MM.1S (cell line): ENCODE results near the gene OSBPL8.

Experiments
- DNase-seq: peaks from one replicate; pipeline ENCODE4 v3.0.0-alpha.2; 2015
- H2AFZ ChIP-seq: fragments of 300-600 bp; sonication (generic); 2 replicates; pipeline ENCODE4 v1.6.0; 2016; ENCODE audit warnings: antibody characterized with exemption, low read length
- H3F3A ChIP-seq: fragments of 300-600 bp; sonication (generic); 2 replicates; pipeline ENCODE4 v1.6.1; 2016; ENCODE audit warnings: mild to moderate bottlenecking, antibody characterized with exemption, low read length, moderate library complexity, mixed read lengths; ENCODE audit not compliant: insufficient read depth
- H3K27ac ChIP-seq: fragments of 300-600 bp; sonication (generic); 2 replicates; pipeline ENCODE4 v1.5.1; 2016; ENCODE audit warnings: mild to moderate bottlenecking, low read length
- H3K27me3 ChIP-seq: fragments of 300-600 bp; sonication (generic); replicated peaks from 2 replicates; pipeline ENCODE4 v1.6.0; 2016; ENCODE audit warnings: low read length; ENCODE audit not compliant: insufficient read depth
- H3K36me3 ChIP-seq: fragments of 300-600 bp; sonication (generic); replicated peaks from 2 replicates; pipeline ENCODE4 v1.6.1; 2016; ENCODE audit warnings: mild to moderate bottlenecking, low read length, mixed read lengths; ENCODE audit not compliant: insufficient read depth
- H3K4me1 ChIP-seq: fragments of 300-600 bp; sonication (generic); 2 replicates; pipeline ENCODE4 v1.6.1; 2016; ENCODE audit warnings: low read length, mixed read lengths
- H3K4me2 ChIP-seq: fragments of 300-600 bp; sonication (generic); 2 replicates; pipeline ENCODE4 v1.6.0; 2016; ENCODE audit warnings: low read depth, low read length
- H3K4me3 ChIP-seq: fragments of 300-600 bp; sonication (generic); 2 replicates; pipeline ENCODE4 v1.5.1; 2016; ENCODE audit warnings: low read length, mixed read lengths
- H3K79me2 ChIP-seq: fragments of 300-600 bp; sonication (generic); 2 replicates; pipeline ENCODE4 v1.6.1; 2016; ENCODE audit warnings: mixed run types, low read length, mixed read lengths
- H3K9ac ChIP-seq: fragments of 300-600 bp; sonication (generic); 2 replicates; pipeline ENCODE4 v1.6.1; 2016; ENCODE audit warnings: low read length, mixed read lengths
- H3K9me2 ChIP-seq: fragments of 300-600 bp; sonication (generic); replicated peaks from 2 replicates; pipeline ENCODE4 v1.6.1; 2016; ENCODE audit warnings: mild to moderate bottlenecking, low read length, mixed read lengths; ENCODE audit not compliant: insufficient read depth
- H3K9me3 ChIP-seq: fragments of 300-600 bp; sonication (generic); replicated peaks from 2 replicates; pipeline ENCODE4 v1.6.1; 2016; ENCODE audit warnings: mild to moderate bottlenecking, low read length, mixed read lengths; ENCODE audit not compliant: insufficient read depth
- H4K20me1 ChIP-seq: fragments of 300-600 bp; sonication (generic); 2 replicates; pipeline ENCODE4 v1.6.1; 2016; ENCODE audit warnings: mild to moderate bottlenecking, low read length, moderate library complexity, mixed read lengths; ENCODE audit not compliant: insufficient read depth
- EZH2 ChIP-seq: fragments of 300-600 bp; sonication (generic); optimal IDR thresholded peaks from 2 replicates; pipeline ENCODE3; 2017; ENCODE audit warnings: low read depth, mild to moderate bottlenecking, antibody characterized with exemption, low read length, mixed read lengths
- EZH2phosphoT487 ChIP-seq: fragments of 300-600 bp; sonication (generic); IDR thresholded peaks from 2 replicates; pipeline ENCODE4 v1.6.1; 2018; ENCODE audit warnings: antibody characterized with exemption, low read length
- TF ChIP-seq, protein P1 (sequence below): fragments of 300-600 bp; sonication (generic); IDR thresholded peaks from 2 replicates; pipeline ENCODE4 v1.5.1; 2016; ENCODE audit warnings: antibody characterized with exemption, low read length, mixed read lengths

OSBPL8 gene

DNA sequence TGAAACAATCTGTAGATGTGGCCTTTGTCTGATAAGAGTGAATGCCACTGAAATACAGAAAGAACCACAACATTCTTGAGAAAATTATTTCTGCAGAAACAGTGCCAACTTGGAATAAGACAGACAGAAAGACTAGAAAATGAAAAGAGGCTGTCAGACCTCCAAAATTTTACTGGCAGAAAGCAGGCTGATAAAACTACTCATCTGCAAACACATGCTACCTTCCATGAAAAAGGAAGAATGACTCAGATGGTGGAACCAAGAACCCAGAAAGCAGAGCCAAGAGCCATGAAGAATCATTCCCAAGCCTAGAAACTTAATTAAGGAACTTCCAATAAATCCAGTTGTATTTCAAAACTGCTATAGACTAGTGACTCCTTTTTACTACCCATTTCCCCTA is 31.9 kb upstream of the OSBPL8 start:
- H2AFZ ChIP-seq, result no peak overlapping the region
- H3K9me2 ChIP-seq, result no peaks in the 10 kb centered on the region
- no peaks in the 10 kb centered on the region for H3K9me3 ChIP-seq
- H3K4me1 ChIP-seq, result no peaks in the 10 kb centered on the region
- TF ChIP-seq, protein P1, sequence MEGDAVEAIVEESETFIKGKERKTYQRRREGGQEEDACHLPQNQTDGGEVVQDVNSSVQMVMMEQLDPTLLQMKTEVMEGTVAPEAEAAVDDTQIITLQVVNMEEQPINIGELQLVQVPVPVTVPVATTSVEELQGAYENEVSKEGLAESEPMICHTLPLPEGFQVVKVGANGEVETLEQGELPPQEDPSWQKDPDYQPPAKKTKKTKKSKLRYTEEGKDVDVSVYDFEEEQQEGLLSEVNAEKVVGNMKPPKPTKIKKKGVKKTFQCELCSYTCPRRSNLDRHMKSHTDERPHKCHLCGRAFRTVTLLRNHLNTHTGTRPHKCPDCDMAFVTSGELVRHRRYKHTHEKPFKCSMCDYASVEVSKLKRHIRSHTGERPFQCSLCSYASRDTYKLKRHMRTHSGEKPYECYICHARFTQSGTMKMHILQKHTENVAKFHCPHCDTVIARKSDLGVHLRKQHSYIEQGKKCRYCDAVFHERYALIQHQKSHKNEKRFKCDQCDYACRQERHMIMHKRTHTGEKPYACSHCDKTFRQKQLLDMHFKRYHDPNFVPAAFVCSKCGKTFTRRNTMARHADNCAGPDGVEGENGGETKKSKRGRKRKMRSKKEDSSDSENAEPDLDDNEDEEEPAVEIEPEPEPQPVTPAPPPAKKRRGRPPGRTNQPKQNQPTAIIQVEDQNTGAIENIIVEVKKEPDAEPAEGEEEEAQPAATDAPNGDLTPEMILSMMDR, result no peak
- TF ChIP-seq EZH2 (no peak), EZH2phosphoT487 (no peak)
- no peaks in the 10 kb centered on the region for H3F3A ChIP-seq
- no peaks in the 10 kb centered on the region for H3K36me3 ChIP-seq
- H3K4me2 ChIP-seq, result no peak overlapping the region
- H3K4me3 ChIP-seq, result no peak overlapping the region
- H4K20me1 ChIP-seq, result no peaks in the 10 kb centered on the region
- no peak for DNase-seq
- no peaks in the 10 kb centered on the region for H3K79me2 ChIP-seq
- no peak overlapping the region for H3K9ac ChIP-seq
- H3K27ac ChIP-seq, result no peak overlapping the region
- H3K27me3 ChIP-seq, result no peaks in the 10 kb centered on the region

DNA sequence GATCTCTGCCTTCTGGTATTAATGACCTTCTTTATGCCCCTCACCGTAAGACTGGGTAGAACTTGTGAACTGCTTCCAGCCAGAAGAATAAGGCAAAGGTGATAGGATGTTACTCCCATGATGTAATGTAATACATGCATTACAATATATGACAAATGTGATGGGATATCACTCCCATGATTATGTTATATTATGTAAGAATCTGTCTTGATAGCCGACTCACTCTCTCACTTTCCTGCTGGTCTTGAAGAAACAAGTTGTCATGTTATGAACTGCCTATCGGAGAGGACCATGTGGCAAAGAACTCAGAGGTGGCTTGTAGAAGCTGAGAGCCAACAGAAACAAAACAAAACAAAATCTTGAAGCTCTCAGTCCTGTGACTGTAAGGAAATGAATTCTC is 30.6 kb upstream of the OSBPL8 start:
- H2AFZ ChIP-seq, result no peak overlapping the region
- H3K9ac ChIP-seq, result no peak overlapping the region
- TF ChIP-seq, protein P1, result no peak
- TF ChIP-seq EZH2phosphoT487 (no peak), EZH2 (no peak)
- no peaks in the 10 kb centered on the region for H3K9me3 ChIP-seq
- no peaks in the 10 kb centered on the region for H3F3A ChIP-seq
- H3K9me2 ChIP-seq, result no peaks in the 10 kb centered on the region
- no peaks in the 10 kb centered on the region for H3K79me2 ChIP-seq
- DNase-seq, result no peak
- no peak overlapping the region for H3K4me2 ChIP-seq
- no peaks in the 10 kb centered on the region for H3K36me3 ChIP-seq
- no peak overlapping the region for H3K27ac ChIP-seq
- H3K4me1 ChIP-seq, result no peaks in the 10 kb centered on the region
- H4K20me1 ChIP-seq, result no peaks in the 10 kb centered on the region
- no peaks in the 10 kb centered on the region for H3K27me3 ChIP-seq
- no peak overlapping the region for H3K4me3 ChIP-seq

DNA sequence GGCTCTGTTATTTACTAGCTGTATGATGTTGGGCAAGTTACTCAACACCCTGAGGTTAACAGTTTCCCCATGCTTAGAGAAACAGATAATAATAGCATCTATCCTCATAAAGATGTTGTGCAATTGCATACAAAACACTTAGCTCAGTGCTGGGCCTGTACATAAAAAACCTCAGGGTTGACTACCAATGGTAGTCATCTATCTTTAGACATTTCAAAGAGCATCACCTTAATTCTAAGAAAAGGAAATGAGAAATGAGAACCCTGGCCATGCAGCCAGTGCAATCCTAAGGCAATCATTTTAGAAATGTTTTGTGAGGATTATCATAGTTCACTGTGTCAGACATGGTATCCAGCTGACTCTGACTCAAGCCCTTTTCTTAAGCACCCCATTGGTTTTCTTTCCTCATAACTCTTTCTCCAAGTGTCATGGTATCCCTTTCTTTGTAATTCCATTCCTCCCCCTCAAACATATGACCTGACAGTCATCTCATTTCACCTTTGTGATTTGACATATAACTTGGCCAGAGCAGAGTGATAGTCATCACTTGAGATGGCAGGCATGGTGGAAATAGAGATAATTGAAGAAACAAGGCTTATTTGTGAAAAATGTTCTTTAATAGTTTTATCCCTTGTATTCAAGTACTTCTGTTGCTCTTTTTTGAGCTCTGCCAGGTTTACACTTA is 29.5 kb upstream of the OSBPL8 start:
- Histone ChIP-seq H3K27me3 (no peaks in the 10 kb centered on the region), H3K9ac (no peak overlapping the region), H3K79me2 (no peaks in the 10 kb centered on the region), H3K27ac (no peak overlapping the region), H3F3A (no peaks in the 10 kb centered on the region), H2AFZ (no peak overlapping the region), H3K9me3 (no peaks in the 10 kb centered on the region), H3K4me1 (no peaks in the 10 kb centered on the region), H3K9me2 (no peaks in the 10 kb centered on the region), H3K36me3 (no peaks in the 10 kb centered on the region), H3K4me2 (no peak overlapping the region), H4K20me1 (no peaks in the 10 kb centered on the region), H3K4me3 (no peak overlapping the region)
- DNase-seq, result no peak
- TF ChIP-seq, protein P1, result no peak
- TF ChIP-seq EZH2phosphoT487, result no peak
- TF ChIP-seq EZH2, result no peak
